ENCODE data around the gene ITGB2.

DNA sequence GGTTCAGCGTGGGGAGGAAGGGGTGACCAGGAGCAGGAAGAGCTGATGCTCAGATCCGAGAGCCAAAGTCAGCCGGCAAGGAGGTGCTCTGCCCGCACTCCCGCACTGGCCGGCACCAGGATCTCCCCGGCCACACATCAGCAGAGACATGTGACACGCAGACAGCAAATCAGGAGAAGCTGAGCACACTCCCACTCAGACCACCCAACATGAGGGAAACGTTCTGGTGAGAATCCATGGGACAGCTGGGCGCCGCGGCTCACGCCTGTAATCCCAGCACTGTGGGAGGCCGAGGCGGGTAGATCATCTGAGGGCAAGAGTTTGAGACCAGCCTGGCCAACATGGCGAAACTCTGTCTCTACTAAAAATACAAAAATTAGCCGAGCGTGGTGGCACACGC is 28.6 kb downstream of the ITGB2 start:
- no peak for TF ChIP-seq POLR2A (IDR thresholded peaks at IDR 0.05; ENCODE audit: extremely low read depth, insufficient read length)
- TF ChIP-seq, protein P1, sequence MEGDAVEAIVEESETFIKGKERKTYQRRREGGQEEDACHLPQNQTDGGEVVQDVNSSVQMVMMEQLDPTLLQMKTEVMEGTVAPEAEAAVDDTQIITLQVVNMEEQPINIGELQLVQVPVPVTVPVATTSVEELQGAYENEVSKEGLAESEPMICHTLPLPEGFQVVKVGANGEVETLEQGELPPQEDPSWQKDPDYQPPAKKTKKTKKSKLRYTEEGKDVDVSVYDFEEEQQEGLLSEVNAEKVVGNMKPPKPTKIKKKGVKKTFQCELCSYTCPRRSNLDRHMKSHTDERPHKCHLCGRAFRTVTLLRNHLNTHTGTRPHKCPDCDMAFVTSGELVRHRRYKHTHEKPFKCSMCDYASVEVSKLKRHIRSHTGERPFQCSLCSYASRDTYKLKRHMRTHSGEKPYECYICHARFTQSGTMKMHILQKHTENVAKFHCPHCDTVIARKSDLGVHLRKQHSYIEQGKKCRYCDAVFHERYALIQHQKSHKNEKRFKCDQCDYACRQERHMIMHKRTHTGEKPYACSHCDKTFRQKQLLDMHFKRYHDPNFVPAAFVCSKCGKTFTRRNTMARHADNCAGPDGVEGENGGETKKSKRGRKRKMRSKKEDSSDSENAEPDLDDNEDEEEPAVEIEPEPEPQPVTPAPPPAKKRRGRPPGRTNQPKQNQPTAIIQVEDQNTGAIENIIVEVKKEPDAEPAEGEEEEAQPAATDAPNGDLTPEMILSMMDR (IDR thresholded peaks at IDR 0.05; ENCODE audit: low read depth, low read length) = no peak
- no peak for TF ChIP-seq MYC (IDR thresholded peaks at IDR 0.05; ENCODE audit: low read depth, low read length)

All from NB4 (cell line).